Gastroesophageal sphincter (tissue), 4 donors: Measurements from ENCODE around the gene FBXL16. TPM values are rescaled to one million over a fixed set of nuclear protein-coding genes. Genes with fewer than 3 reads are reported as not detected.
A peak's percentile ranks its signal among the peaks of the same experiment; 100 is the strongest.

Source experiments
- ATAC-seq: fragments of 150-250 bp; one replicate; pipeline ENCODE4 v1.9.1; 2016; ENCODE audit warnings: mild to moderate bottlenecking, moderate library complexity
- H3K27ac ChIP-seq, 4 donors: fragments of 200-600 bp; sonication (generic) in 3 of 4; 1 replicate in 3 of 4; 2 replicates in 1 of 4; pipeline ENCODE4 v1.5.1; 2016 to 2019
- H3K27me3 ChIP-seq: fragments of 200-600 bp; sonication (generic); one replicate; pipeline ENCODE4 v1.5.1; 2019
- H3K36me3 ChIP-seq, 2 donors: fragments of 200-600 bp; sonication (generic); one replicate each; pipeline ENCODE4 v1.5.1; 2019; ENCODE audit warnings: control low read depth in 1 of 2
- H3K4me1 ChIP-seq, 3 donors: fragments of 200-600 bp; sonication (generic); 1 replicate in 2 of 3; 2 replicates in 1 of 3; pipeline ENCODE4 v1.5.1; 2016 to 2019; ENCODE audit warnings: control low read depth in 2 of 3
- H3K4me3 ChIP-seq, 2 donors: fragments of 200-600 bp; sonication (generic); one replicate each; pipeline ENCODE4 v1.5.1; 2019; ENCODE audit warnings: mild to moderate bottlenecking in 1 of 2, moderate library complexity in 1 of 2
- H3K9me3 ChIP-seq, 3 donors: fragments of 200-600 bp; sonication (generic); one replicate each; pipeline ENCODE4 v1.5.1; 2017 to 2019; ENCODE audit warnings: control low read depth in 2 of 3
- CTCF ChIP-seq, 4 experiments: fragments of 200-600 bp in 2 of 4; fragments of 450-650 bp in 2 of 4; sonication (generic) in 1 of 4; IDR thresholded peaks; one replicate each; pipeline ENCODE4 v1.5.1; 2017 to 2019; ENCODE audit warnings: antibody characterized with exemption in 4 of 4, mild to moderate bottlenecking in 2 of 4, moderate library complexity in 2 of 4
- EP300 ChIP-seq: sonication (generic); formaldehyde crosslinking; IDR thresholded peaks from one replicate; pipeline ENCODE4 v1.6.1; 2017; ENCODE audit warnings: antibody characterized with exemption, mild to moderate bottlenecking
- POLR2A ChIP-seq, 2 donors: fragments of 450-650 bp; IDR thresholded peaks; one replicate each; pipeline ENCODE4 v1.6.1; 2017; ENCODE audit warnings: antibody characterized with exemption in 2 of 2, mild to moderate bottlenecking in 2 of 2, moderate library complexity in 1 of 2
- POLR2AphosphoS5 ChIP-seq: sonication (generic); formaldehyde crosslinking; IDR thresholded peaks from one replicate; pipeline ENCODE4 v1.6.1; 2017; ENCODE audit warnings: antibody characterized with exemption
- WGBS, 2 donors: methylation state at CpG; one replicate each; pipeline ENCODE4 v1.1.5; 2018; ENCODE audit warnings: low coverage in 1 of 2; 5-methylcytosine and 5-hydroxymethylcytosine counted together
- total RNA-seq, 4 donors: library from RNA; depleted of rRNA; stranded (reverse); fragments of >200 nt; gene quantifications; one replicate each; pipeline ENCODE4 v1.1.0, GENCODE V29; 2016

FBXL16 gene
- total RNA-seq, 4 donors from 2014 or later: 0.27 to 1.4 (median 0.35) TPM

GRCh38 chr16:727291-727977 lies 21.8 kb upstream of the FBXL16 start:
- WGBS, 2 donors: no CpG with 5 or more reads among the region's 61 CpGs
- Histone ChIP-seq H3K27ac (peak overlapping the region in 2 of 4 donors; percentile 3 to 51), H3K27me3 (peaks cover 55% of the 10 kb centered on the region), H3K4me3 (peak overlapping the region; percentile 6 to 56), H3K36me3 (peaks cover 0 to 34% of the 10 kb centered on the region in 2 donors), H3K9me3 (no peaks in the 10 kb centered on the region), H3K4me1 (peaks cover 0 to 37% (median 18%) of the 10 kb centered on the region in 3 donors)
- TF ChIP-seq EP300 (no peak), POLR2AphosphoS5 (no peak), CTCF (IDR thresholded peaks at IDR 0.05) (no peak), POLR2A (IDR thresholded peaks at IDR 0.05) (no peak)
- ATAC-seq: peak; percentile 6

GRCh38 chr16:726438-727290 lies 21.1 kb upstream of the FBXL16 start, which contains the start of the genes CCDC78 and HAGHL:
CCDC78 (minus strand) TSS chr16:726443; CDS start chr16:726367, 76 bp downstream.
HAGHL (plus strand) TSS chr16:727106; CDS start chr16:727510, 404 bp downstream.
- Histone ChIP-seq H3K27ac (peak within 1 kb of the TSS in 2 of 4 donors; percentile 3 to 51), H3K4me3 (peak within 1 kb of the TSS; percentile 6 to 56), H3K36me3 (peaks cover 0 to 32% of the 10 kb centered on the region in 2 donors), H3K27me3 (peaks cover 55% of the 10 kb centered on the region), H3K4me1 (peaks cover 0 to 45% (median 24%) of the 10 kb centered on the region in 3 donors), H3K9me3 (no peaks in the 10 kb centered on the region)
- peak; percentile 41 for ATAC-seq
- no peak for TF ChIP-seq CTCF (IDR thresholded peaks at IDR 0.05)
- WGBS, 2 donors: no CpG with 5 or more reads among the region's 88 CpGs

- no peak overlapping the region for H3K27ac ChIP-seq
- no CpG with 5 or more reads among the region's 9 CpGs for WGBS, 2 donors
- peaks cover 55% of the 10 kb centered on the region for H3K27me3 ChIP-seq
- H3K4me1 ChIP-seq: peaks cover 0 to 50% (median 27%) of the 10 kb centered on the region in 3 donors
- peaks cover 0 to 26% of the 10 kb centered on the region in 2 donors for H3K36me3 ChIP-seq
- TF ChIP-seq POLR2AphosphoS5 (no peak), EP300 (no peak), POLR2A (IDR thresholded peaks at IDR 0.05) (no peak), CTCF (IDR thresholded peaks at IDR 0.05) (no peak)
- H3K9me3 ChIP-seq: no peaks in the 10 kb centered on the region
- ATAC-seq: no peak
- no peak overlapping the region for H3K4me3 ChIP-seq
Observed at GRCh38 chr16:726188-726437, 20.5 kb upstream of the FBXL16 start.

GRCh38 chr16:725463-726187 lies 20.0 kb upstream of the FBXL16 start:
- H3K36me3 ChIP-seq: peaks cover 0 to 21% of the 10 kb centered on the region in 2 donors
- H3K4me1 ChIP-seq: peaks cover 0 to 52% (median 27%) of the 10 kb centered on the region in 3 donors
- WGBS, 2 donors: 49% methylated on average over 4 of the region's 23 CpGs; no CpG with 5 or more reads in 1 of the 2 donors
- ATAC-seq: no peak
- no peak overlapping the region for H3K4me3 ChIP-seq
- H3K27me3 ChIP-seq: peaks cover 55% of the 10 kb centered on the region
- TF ChIP-seq POLR2AphosphoS5 (no peak), CTCF (IDR thresholded peaks at IDR 0.05) (no peak), EP300 (no peak), POLR2A (IDR thresholded peaks at IDR 0.05) (no peak)
- no peak overlapping the region for H3K27ac ChIP-seq
- no peaks in the 10 kb centered on the region for H3K9me3 ChIP-seq
